Stomach (tissue), 9 donors: ENCODE data around the gene GNAO1. TPM values are rescaled to one million over a fixed set of nuclear protein-coding genes. Genes with fewer than 3 reads are reported as not detected.
A peak's percentile ranks its signal among the peaks of the same experiment; 100 is the strongest.

Experiments used
- DNase-seq, 2 donors: peaks; one replicate each; pipeline versions ENCODE4 v3.0.0 to v3.0.0-alpha.2; 2013 to 2019
- H3K27ac ChIP-seq, 5 donors: fragments of 200-600 bp in 4 of 5; sonication (generic) in 4 of 5; one replicate each; pipeline ENCODE4 v1.5.1; 2013 to 2019; ENCODE audit warnings: mild to moderate bottlenecking in 1 of 5, moderate library complexity in 1 of 5
- H3K27me3 ChIP-seq, 3 donors: fragments of 200-600 bp; sonication (generic); one replicate each; pipeline ENCODE4 v1.5.1; 2017 to 2019; ENCODE audit warnings: mixed run types in 1 of 3
- H3K36me3 ChIP-seq, 4 donors: fragments of 200-600 bp; sonication (generic); 1 replicate in 3 of 4; 2 replicates in 1 of 4; pipeline ENCODE4 v1.5.1; 2016 to 2019
- H3K4me1 ChIP-seq, 4 donors: fragments of 200-600 bp; sonication (generic); one replicate each; pipeline ENCODE4 v1.5.1; 2016 to 2019
- H3K4me3 ChIP-seq, 4 donors: fragments of 200-600 bp; sonication (generic) in 3 of 4; one replicate each; pipeline ENCODE4 v1.5.1; 2016 to 2019; ENCODE audit warnings: mild to moderate bottlenecking in 1 of 4
- H3K9me3 ChIP-seq, 4 donors: fragments of 200-600 bp; sonication (generic); one replicate each; pipeline ENCODE4 v1.5.1; 2016 to 2019
- CTCF ChIP-seq, 7 experiments: fragments of 450-650 bp in 4 of 7; fragments of 200-600 bp in 3 of 7; sonication (generic) in 3 of 7; IDR thresholded peaks; one replicate each; pipeline ENCODE4 v1.5.1; 2016 to 2019; ENCODE audit warnings: antibody characterized with exemption in 7 of 7, control low read depth in 2 of 7, mild to moderate bottlenecking in 1 of 7
- EP300 ChIP-seq: sonication (generic); formaldehyde crosslinking; IDR thresholded peaks from one replicate; pipeline ENCODE4 v1.6.1; 2017; ENCODE audit warnings: antibody characterized with exemption
- POLR2A ChIP-seq, 4 donors: fragments of 450-650 bp; IDR thresholded peaks; one replicate each; pipeline ENCODE4 v1.6.1; 2016; ENCODE audit warnings: antibody characterized with exemption in 4 of 4, control low read depth in 2 of 4, mild to moderate bottlenecking in 1 of 4, moderate library complexity in 1 of 4
- POLR2AphosphoS5 ChIP-seq, 3 donors: sonication (generic); formaldehyde crosslinking; IDR thresholded peaks; one replicate each; pipeline ENCODE4 v1.6.1; 2016; ENCODE audit warnings: antibody characterized with exemption in 3 of 3
- WGBS, 5 donors: extraction: QIAGEN DNeasy Blood & Tissue Kit in 3 of 5; methylation state at CpG; one replicate each; pipeline versions ENCODE4 v1.1.5 to v1.1.7; 2013 to 2018; 5-methylcytosine and 5-hydroxymethylcytosine counted together
- intact Hi-C: fragments of 100-400 bp; cut with DNase I; formaldehyde crosslinking; loops from one replicate; pipeline ENCODE4 v1.15.1; 2023; ENCODE audit warnings: low total_unique reads
- polyA plus RNA-seq, 3 donors: library from polyadenylated mRNA; stranded (reverse); fragments of 200-250 nt; gene quantifications; one replicate each; pipeline ENCODE4 v1.2.3, GENCODE V29; 2013
- total RNA-seq, 5 donors: library from RNA; depleted of rRNA; stranded (reverse); fragments of >200 nt; gene quantifications; one replicate each; pipeline versions ENCODE4 v1.1.0 to v1.2.3, GENCODE V29; 2014 to 2016
- donor health status: healthy with polysubstance abuse.
- donor health status: Bipolar disorder and iron deficiency.
- donor health status: healthy.

The GNAO1 gene
- total and polyA plus RNA-seq, 8 donors: 2.3 to 42.0 (median 4.7) TPM

DNA sequence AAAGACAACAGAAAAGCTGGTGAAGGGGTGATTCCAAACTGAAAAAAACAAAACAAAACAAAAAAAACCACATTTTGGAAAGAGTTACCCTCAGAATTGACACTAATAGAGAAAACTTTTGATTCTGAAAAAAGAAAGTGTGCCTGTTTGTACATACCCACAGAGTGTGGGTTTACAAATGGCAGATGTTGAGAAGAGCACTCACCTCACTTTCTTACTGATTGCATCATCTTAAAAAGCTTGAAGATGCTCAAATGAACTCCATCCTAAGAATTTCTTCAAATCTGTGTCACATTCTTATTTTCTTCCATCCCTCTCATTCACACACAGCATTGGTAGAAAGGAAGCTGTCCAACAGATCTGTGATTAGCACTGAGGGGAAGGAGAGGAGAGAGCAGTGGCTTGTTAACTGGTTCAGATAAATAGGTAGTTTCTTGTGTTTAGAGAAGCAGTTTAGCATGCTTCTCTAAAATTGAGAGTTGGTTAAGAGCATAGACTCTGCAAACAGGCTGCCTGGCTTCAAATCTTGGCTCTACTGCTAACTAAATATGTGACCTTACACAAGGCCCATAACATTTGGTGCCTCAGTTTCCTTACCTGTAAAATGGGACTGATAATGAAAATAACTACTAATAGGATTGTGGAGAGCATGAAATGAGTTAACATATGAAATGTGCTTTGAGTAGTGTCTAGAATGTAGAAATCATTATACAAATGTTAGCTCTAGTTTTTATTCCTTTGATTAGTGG lies 6.9 kb downstream of the GNAO1 start:
- peaks cover 9 to 68% (median 25%) of the 10 kb centered on the region in 4 donors for H3K4me1 ChIP-seq
- H3K27me3 ChIP-seq: peaks cover 0 to 33% (median 15%) of the 10 kb centered on the region in 3 donors
- no peak for DNase-seq
- no peaks in the 10 kb centered on the region for H3K9me3 ChIP-seq
- TF ChIP-seq EP300 (no peak), POLR2AphosphoS5 (IDR thresholded peaks at IDR 0.05) (no peak), POLR2A (IDR thresholded peaks at IDR 0.05) (no peak), CTCF (IDR thresholded peaks at IDR 0.05) (no peak)
- H3K36me3 ChIP-seq: no peaks in the 10 kb centered on the region
- no peak overlapping the region for H3K4me3 ChIP-seq
- intact Hi-C loops: no loop called here
- H3K27ac ChIP-seq: no peak overlapping the region

DNA sequence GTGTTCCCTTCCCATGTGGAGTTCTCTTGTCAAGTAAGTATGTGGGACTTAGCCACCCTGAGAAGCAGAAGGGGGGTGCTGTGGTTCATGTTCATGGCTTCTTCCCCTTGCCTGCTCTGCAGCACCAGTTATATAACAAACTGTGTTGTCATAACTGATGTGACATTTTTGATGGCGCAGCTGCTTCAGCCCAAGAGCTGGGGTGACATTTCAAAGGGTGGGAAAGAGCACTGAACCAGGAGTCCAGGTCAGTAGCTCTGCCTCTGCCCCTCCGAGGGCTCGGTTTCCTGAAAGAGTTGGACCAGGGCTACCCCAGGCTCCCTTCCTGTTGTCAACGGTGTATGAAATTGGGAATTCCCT lies 7.4 kb downstream of the GNAO1 start:
- Histone ChIP-seq H3K9me3 (no peaks in the 10 kb centered on the region), H3K27ac (no peak overlapping the region), H3K36me3 (no peaks in the 10 kb centered on the region), H3K4me1 (peaks cover 6 to 65% (median 20%) of the 10 kb centered on the region in 4 donors), H3K27me3 (peaks cover 0 to 27% (median 9%) of the 10 kb centered on the region in 3 donors), H3K4me3 (no peak overlapping the region)
- intact Hi-C loops: no loop called here
- whole genome bisulfite sequencing, 5 donors: 56 to 75% (median 64%) methylated on average over 4 of the region's 4 CpGs
- no peak for TF ChIP-seq POLR2AphosphoS5 (IDR thresholded peaks at IDR 0.05)
- DNase-seq: no peak

- Histone ChIP-seq H3K27ac (no peak overlapping the region), H3K36me3 (no peaks in the 10 kb centered on the region), H3K4me3 (no peak overlapping the region), H3K27me3 (peaks cover 0 to 23% (median 5%) of the 10 kb centered on the region in 3 donors), H3K9me3 (no peaks in the 10 kb centered on the region), H3K4me1 (peaks cover 5 to 60% (median 16%) of the 10 kb centered on the region in 4 donors)
- TF ChIP-seq EP300 (no peak), CTCF (IDR thresholded peaks at IDR 0.05) (no peak), POLR2A (IDR thresholded peaks at IDR 0.05) (no peak), POLR2AphosphoS5 (IDR thresholded peaks at IDR 0.05) (no peak)
- DNase-seq: no peak
- intact Hi-C loops: no loop called here
- WGBS, 5 donors: 31 to 82% (median 72%) methylated on average over 2 of the region's 2 CpGs
Measured at GRCh38 chr16:56199164-56199563, 7.9 kb downstream of the GNAO1 start.

DNA sequence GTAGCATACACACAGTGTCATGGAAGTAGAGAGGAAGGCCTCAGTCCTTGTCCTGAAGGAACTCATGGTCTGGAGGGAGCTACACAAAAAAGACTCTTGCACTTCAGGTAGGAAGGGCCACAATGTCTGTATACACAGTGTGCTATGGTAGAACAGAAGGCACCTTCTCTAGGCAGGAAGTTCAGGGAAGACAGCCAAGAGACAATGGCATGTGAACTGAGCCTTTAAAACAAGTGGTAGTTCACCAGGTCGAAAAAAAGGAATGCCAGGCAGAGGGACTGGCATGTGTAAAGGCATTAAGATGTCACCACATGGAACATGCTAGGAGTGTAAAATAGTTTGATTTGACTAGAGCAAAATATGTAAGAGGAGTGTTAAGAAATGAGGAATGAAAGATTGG lies 9.7 kb downstream of the GNAO1 start:
- peak overlapping the region in 1 of 5 donors; percentile 13 for H3K27ac ChIP-seq
- H3K4me1 ChIP-seq: peaks cover 0 to 46% (median 8%) of the 10 kb centered on the region in 4 donors
- WGBS, 5 donors: 67 to 88% (median 78%) methylated on average over 1 of the region's 1 CpG
- no peak overlapping the region for H3K4me3 ChIP-seq
- no peaks in the 10 kb centered on the region for H3K9me3 ChIP-seq
- no peak for TF ChIP-seq POLR2A (IDR thresholded peaks at IDR 0.05)
- TF ChIP-seq CTCF (IDR thresholded peaks at IDR 0.05): no peak
- TF ChIP-seq POLR2AphosphoS5 (IDR thresholded peaks at IDR 0.05): no peak
- TF ChIP-seq EP300: no peak
- intact Hi-C loops: no loop called here
- no peak for DNase-seq
- H3K27me3 ChIP-seq: peaks cover 0 to 5% (median 0%) of the 10 kb centered on the region in 3 donors
- H3K36me3 ChIP-seq: no peaks in the 10 kb centered on the region

GRCh38 chr16:56202036-56202435 lies 10.7 kb downstream of the GNAO1 start:
- DNase-seq: peak in 1 of 2 donors; percentile 36
- intact Hi-C loops: no loop called here
- Histone ChIP-seq H3K4me3 (no peak overlapping the region), H3K9me3 (no peaks in the 10 kb centered on the region), H3K36me3 (no peaks in the 10 kb centered on the region), H3K27me3 (no peaks in the 10 kb centered on the region), H3K4me1 (peaks cover 0 to 42% (median 8%) of the 10 kb centered on the region in 4 donors), H3K27ac (peak overlapping the region in 1 of 5 donors; percentile 13)
- TF ChIP-seq CTCF (IDR thresholded peaks at IDR 0.05) (no peak), EP300 (no peak), POLR2A (IDR thresholded peaks at IDR 0.05) (no peak), POLR2AphosphoS5 (IDR thresholded peaks at IDR 0.05) (no peak)
